Activated CD8-positive, alpha-beta memory T cell treated with anti-CD3 and anti-CD28 coated beads, Interleukin-2, amount 50 U/mL, for 24 hours (primary cell): ENCODE measurements around the gene CDH11.

Experiments used
- DNase-seq: peaks from one replicate; pipeline ENCODE4 v3.0.0-alpha.2; 2020; ENCODE audit errors: extremely low read depth

CDH11 gene

DNA sequence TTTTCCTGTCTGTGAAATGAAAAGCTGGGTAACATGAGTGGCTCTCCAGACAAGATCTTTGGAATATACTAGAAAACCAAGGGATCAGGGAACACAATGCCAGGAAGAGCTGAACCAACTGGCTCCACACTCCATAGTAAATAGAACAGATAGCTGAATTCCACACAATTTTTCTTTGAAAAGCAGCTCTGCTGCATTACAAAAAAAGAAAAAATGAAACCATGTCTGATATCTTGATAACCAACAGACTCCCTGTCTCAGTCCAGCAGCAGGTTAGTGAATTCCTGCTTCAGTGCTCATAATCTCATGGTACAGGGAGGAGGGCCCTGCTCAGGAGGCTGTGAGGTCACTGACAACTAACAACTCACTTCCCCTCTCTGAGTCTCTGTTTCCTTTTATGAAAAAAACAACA lies 97.1 kb downstream of the CDH11 start:
- no peak for DNase-seq

DNA sequence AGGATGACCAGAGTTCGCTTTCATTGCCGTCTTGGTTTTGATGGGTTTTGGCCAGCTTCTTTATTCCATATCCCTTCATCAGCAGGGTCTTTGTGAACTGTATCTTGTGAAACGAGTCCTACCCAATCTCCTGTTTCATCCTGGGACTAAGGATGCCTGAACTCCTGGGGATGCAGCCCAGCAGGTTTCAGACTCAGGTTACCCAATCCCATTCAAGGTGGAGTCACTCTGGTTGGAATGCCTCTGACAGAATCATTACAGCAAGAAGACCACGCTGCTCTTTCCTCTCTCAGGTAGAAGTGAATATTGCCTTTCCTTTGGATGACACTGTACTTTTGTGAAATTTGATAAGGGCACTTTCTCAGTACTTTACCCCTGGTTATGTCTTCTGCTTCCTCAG lies 98.1 kb downstream of the CDH11 start:
- DNase-seq: no peak

GRCh38 chr16:65021852-65022595 lies 99.8 kb downstream of the CDH11 start:
- no peak for DNase-seq

GRCh38 chr16:65016754-65017153 lies 105.1 kb downstream of the CDH11 start:
- no peak for DNase-seq

DNA sequence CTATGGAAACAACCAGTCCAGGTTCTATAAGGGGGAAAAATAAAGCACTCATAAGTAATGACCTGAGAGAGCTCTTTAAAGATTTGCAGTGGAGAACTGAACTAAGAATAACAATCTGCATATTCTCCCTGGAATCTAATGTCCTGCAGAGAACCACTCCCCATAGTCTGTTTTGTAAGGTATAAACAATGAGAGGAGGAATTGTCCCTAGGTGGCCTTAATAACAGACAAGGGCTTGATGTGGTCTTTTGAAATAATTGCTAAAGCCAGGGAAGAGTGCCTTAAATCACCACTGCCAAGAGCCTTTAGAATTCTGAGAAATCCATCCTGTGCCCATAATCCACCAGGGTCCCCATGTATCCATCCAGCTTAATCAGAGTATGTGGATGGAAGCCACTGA lies 106.3 kb downstream of the CDH11 start:
- no peak for DNase-seq

- DNase-seq: no peak
Measured at GRCh38 chr16:65012357-65012756, 109.5 kb downstream of the CDH11 start.

DNA sequence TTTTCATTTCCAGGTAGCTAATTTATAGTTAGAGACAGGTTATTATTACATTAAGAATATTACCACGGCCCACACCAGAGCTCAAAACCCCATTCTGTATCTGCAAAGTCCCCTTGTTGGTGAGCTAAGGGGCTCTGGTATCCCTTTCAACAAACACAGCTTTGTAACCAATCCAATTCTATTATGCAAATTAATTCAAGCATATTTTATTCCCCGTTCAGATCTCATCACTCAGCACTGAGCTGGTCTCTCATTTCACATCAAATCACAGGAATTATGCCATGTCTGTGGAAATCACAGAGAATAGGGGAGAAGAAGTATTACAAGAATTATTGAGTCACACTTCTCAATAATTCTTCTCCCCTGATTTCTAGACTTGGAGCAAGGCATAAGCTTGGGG lies 111.7 kb downstream of the CDH11 start:
- no peak for DNase-seq

- no peak for DNase-seq
Measured at GRCh38 chr16:65005696-65006095, 116.2 kb downstream of the CDH11 start.

DNA sequence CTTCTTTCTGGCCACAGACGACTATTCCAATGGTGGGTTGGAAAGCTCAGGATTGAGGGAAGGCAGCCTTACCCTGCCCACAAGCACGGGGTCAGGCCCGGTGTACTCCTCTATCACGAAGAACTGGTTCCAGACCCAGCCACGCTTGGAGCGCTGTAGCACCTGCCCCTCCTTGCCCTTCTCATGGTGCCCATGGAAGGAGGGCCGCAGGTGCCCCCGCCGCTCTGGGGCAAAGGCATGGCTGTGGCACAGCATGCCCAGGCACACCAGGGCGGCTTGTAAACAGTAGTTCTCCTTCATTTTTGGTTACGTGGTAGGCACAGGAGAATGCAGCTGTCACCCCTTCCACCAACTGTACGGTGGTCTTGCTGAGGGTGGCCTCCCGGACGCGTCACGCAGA lies 117.3 kb downstream of the CDH11 start:
- no peak for DNase-seq

DNA sequence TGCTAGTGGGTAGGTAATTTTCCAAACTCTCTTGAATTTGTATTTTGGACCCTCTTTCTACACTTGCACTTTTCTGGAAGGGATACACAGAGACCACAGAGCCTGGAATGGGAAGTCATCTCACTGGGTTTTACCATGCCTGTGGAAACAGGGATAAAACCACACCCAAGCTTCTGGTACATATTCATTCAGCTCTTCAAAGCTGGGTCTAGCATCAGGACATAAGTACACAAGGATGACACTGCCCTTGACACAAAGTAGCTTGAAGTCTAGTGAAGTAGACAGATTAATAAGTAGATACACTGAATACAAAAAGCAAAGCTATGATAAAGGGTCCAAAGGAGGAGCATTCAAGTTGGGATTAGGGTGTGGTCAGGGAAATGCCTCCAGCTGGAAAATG lies 118.2 kb downstream of the CDH11 start:
- DNase-seq: no peak

DNA sequence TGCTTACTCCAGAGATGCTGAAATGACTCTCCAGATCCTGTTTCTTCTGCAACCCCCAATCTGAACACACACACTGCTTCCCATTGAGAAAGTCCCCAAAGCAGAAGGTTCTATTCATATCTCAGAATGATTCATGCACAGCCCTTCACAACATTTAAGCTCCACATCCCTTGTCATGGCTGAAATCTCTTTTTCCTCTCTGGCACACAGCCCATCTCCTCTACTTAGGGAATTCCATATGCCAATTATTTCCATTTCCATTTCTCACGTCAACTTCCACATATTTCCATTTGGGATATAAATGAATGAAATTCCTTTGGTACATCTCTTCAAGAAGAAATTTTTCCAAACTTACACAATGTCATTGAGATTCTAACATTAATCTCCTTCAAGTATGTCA lies 119.6 kb downstream of the CDH11 start:
- no peak for DNase-seq

DNA sequence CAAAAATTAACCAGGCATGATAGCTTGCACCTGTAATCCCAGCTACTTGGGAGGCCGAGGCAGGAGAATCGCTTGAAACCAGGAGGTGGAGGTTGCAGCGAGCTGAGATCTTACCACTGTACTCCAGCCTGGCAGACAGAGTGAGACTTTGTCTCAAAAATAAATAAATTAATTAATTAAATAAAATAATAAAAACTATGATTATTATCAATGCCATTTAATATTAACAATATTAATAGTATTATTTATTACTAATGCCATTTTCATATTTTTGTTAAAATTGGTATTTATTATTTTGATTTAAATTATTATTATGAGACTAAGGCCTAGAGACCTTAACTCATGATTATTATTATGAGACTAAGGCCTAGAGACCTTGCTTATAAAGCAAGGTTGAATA lies 121.2 kb downstream of the CDH11 start:
- no peak for DNase-seq

GRCh38 chr16:64997751-64998150 lies 124.1 kb downstream of the CDH11 start:
- DNase-seq: no peak

- DNase-seq: no peak
Measured at GRCh38 chr16:64997121-64997520, 124.7 kb downstream of the CDH11 start.

- DNase-seq: no peak
Measured at GRCh38 chr16:64996641-64997040, 125.2 kb downstream of the CDH11 start.

GRCh38 chr16:64993464-64993863 lies 128.4 kb downstream of the CDH11 start:
- DNase-seq: no peak

GRCh38 chr16:64991001-64991400 lies 130.9 kb downstream of the CDH11 start:
- DNase-seq: no peak

DNA sequence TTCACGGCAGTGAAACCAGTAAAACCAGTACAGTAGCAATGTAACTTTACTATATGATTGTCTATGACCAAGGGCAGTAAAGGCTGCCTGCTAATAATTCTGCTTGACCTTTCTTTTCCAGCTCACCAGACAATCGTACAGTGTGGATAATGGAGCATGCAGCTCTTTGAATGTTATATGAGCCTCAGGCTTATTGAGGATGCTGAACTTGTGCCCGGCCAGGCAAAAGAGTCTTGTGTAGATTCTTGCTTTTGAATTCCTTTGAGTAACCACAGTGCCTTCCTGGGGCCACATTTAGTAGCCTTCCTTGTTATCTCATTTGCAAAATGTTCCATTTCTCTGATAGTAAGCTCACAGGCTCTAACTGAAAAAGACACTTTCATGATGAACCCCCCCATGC lies 131.8 kb downstream of the CDH11 start:
- DNase-seq: no peak

DNA sequence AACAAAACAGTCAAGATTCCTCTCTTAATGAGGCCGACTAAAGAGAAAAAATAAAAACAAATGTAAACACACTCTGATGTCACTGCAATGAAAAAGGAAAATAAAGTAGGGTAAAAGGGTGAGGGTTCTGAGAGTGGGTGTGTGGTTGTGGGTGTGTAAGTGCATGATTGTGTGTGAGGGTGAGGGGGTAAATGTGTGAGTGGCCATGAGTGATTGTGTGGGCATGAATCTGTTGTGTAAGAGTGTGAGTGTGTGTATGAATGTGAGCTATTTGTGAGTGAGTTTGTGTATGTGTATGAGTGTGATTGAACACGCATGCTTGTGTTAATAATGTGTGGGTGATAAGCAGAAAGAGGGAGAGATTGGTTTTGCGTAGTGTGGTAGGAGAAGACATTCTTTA lies 132.8 kb downstream of the CDH11 start:
- no peak for DNase-seq

GRCh38 chr16:64983963-64984362 lies 137.9 kb downstream of the CDH11 start:
- no peak for DNase-seq

- DNase-seq: no peak
Measured at GRCh38 chr16:64983231-64983630, 138.6 kb downstream of the CDH11 start.

GRCh38 chr16:64982581-64982980 lies 139.3 kb downstream of the CDH11 start:
- no peak for DNase-seq

DNA sequence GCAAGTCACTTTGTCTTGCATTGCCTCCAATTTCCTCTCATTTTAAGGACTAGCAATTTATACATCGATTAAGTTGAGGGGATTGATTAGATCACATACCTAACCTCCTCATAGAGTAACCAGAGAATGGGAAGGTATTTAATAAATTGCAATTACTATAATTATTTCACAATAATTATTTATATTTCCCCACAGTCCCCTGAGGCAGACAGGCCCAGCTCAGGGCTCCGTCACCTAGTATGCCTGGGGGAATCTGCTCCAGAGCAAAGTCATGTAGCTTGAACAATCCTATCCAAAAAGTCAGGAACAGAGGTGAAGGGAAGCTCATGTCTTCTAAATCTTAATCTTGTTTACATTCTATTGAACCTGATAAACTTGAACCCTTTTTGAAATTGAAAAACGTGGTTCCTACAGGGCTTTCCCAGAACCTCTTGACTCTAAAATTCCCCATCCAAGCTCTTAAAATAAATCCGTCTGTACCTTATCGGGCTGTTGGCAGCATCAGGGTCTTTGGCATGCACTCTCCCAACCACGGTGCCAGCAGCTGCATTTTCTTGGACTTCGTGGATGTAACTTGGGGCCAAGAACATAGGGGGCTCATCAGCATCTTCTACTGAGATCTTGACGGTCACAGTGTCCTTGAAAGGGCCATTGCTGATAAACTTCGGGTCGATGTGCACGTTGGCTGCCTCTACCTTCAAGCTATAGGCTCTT lies 140.1 kb downstream of the CDH11 start:
- no peak for DNase-seq
